Osteoblast (primary cell): Measurements from ENCODE around the gene CNKSR3. TPM values are rescaled to one million over a fixed set of nuclear protein-coding genes. Genes with fewer than 3 reads are reported as not detected.
"Not testable (repeated sequence)": the region's sequence is repeated elsewhere in the genome, so short reads cannot be mapped to it uniquely, and the experiment has no call there.

Experiments used
- DNase-seq: peaks from one replicate; pipeline ENCODE4 v3.0.0; 2011; ENCODE audit warnings: low spot score, mixed read lengths; ENCODE audit not compliant: insufficient read length; ENCODE audit errors: missing footprints
- H2AFZ ChIP-seq: 2 replicates; pipeline ENCODE4 v1.6.0; 2011; ENCODE audit warnings: mild to moderate bottlenecking, low read length
- H3K27ac ChIP-seq: 2 replicates; pipeline ENCODE4 v1.5.1; 2011; ENCODE audit warnings: mild to moderate bottlenecking, low read depth, low read length, moderate library complexity
- H3K27me3 ChIP-seq: 2 replicates; pipeline ENCODE4 v1.6.0; 2012; ENCODE audit warnings: mild to moderate bottlenecking, control low read depth, inconsistent platforms, low read length, moderate library complexity; ENCODE audit not compliant: insufficient read depth
- H3K36me3 ChIP-seq: 2 replicates; pipeline ENCODE4 v1.5.1; 2011; ENCODE audit warnings: mild to moderate bottlenecking, low read length, control low read depth, moderate library complexity; ENCODE audit not compliant: insufficient read depth
- H3K4me1 ChIP-seq: 2 replicates; pipeline ENCODE4 v1.5.1; 2011; ENCODE audit warnings: mild to moderate bottlenecking, low read length, control low read depth, moderate library complexity; ENCODE audit not compliant: insufficient read depth
- H3K4me2 ChIP-seq: 2 replicates; pipeline ENCODE4 v1.6.0; 2011; ENCODE audit warnings: mild to moderate bottlenecking, low read length; ENCODE audit not compliant: insufficient read depth
- H3K4me3 ChIP-seq: fragments of 200-600 bp; sonication (generic); 3 replicates; pipeline ENCODE4 v1.5.1; 2012; ENCODE audit warnings: mild to moderate bottlenecking, low read length, inconsistent platforms; ENCODE audit not compliant: insufficient read depth
- H3K79me2 ChIP-seq: 2 replicates; pipeline ENCODE4 v1.6.0; 2012; ENCODE audit warnings: mild to moderate bottlenecking, low read length, control low read depth, inconsistent platforms; ENCODE audit not compliant: insufficient read depth
- H3K9me3 ChIP-seq: 2 replicates; pipeline ENCODE4 v1.5.1; 2011; ENCODE audit warnings: low read depth, low read length, control low read depth
- H4K20me1 ChIP-seq: 2 replicates; pipeline ENCODE4 v1.6.0; 2012; ENCODE audit warnings: mild to moderate bottlenecking, low read length, control low read depth; ENCODE audit not compliant: insufficient read depth
- CTCF ChIP-seq: IDR thresholded peaks from 2 replicates; pipeline ENCODE4 v1.5.1; 2011; ENCODE audit warnings: mild to moderate bottlenecking, low read depth, low read length, moderate library complexity; ENCODE audit errors: extremely low read depth
- total RNA-seq: library from RNA; depleted of rRNA; stranded (reverse); fragments of >200 nt; gene quantifications from 2 replicates; pipeline ENCODE4 v1.2.3, GENCODE V29; 2012

Gene CNKSR3
- total RNA-seq, 1 donor: 5.4 TPM

GRCh38 chr6:154543628-154544027, 33.1 kb upstream of the CNKSR3 start:
- Histone ChIP-seq H3K4me1 (peaks cover 4% of the 10 kb centered on the region), H3K4me3 (no peak overlapping the region), H3K36me3 (no peaks in the 10 kb centered on the region), H3K27me3 (peaks cover 4% of the 10 kb centered on the region), H2AFZ (no peak overlapping the region), H3K79me2 (no peaks in the 10 kb centered on the region), H4K20me1 (no peaks in the 10 kb centered on the region), H3K27ac (no peak overlapping the region), H3K9me3 (no peaks in the 10 kb centered on the region), H3K4me2 (no peak overlapping the region)
- DNase-seq: no peak
- TF ChIP-seq CTCF: no peak

- no peaks in the 10 kb centered on the region for H3K9me3 ChIP-seq
- no peaks in the 10 kb centered on the region for H4K20me1 ChIP-seq
- TF ChIP-seq CTCF: no peak
- no peak overlapping the region for H3K4me2 ChIP-seq
- no peaks in the 10 kb centered on the region for H3K36me3 ChIP-seq
- no peaks in the 10 kb centered on the region for H3K4me1 ChIP-seq
- no peaks in the 10 kb centered on the region for H3K79me2 ChIP-seq
- DNase-seq: no peak
- no peak overlapping the region for H2AFZ ChIP-seq
- peaks cover 4% of the 10 kb centered on the region for H3K27me3 ChIP-seq
- no peak overlapping the region for H3K4me3 ChIP-seq
- H3K27ac ChIP-seq: no peak overlapping the region
These were observed 32.3 kb upstream of the CNKSR3 start for GRCh38 chr6:154542747-154543146.

- H4K20me1 ChIP-seq, H3K79me2 ChIP-seq, H3K27ac ChIP-seq, DNase-seq, H3K9me3 ChIP-seq, H3K4me1 ChIP-seq, H3K36me3 ChIP-seq, H2AFZ ChIP-seq, H3K4me3 ChIP-seq, H3K4me2 ChIP-seq, H3K27me3 ChIP-seq: not testable (repeated sequence)
These were observed 31.4 kb upstream of the CNKSR3 start for GRCh38 chr6:154541837-154542236.

GRCh38 chr6:154539593-154540269, 29.2 kb upstream of the CNKSR3 start:
- H3K27ac ChIP-seq: no peak overlapping the region
- H3K36me3 ChIP-seq: no peaks in the 10 kb centered on the region
- no peak for TF ChIP-seq CTCF
- peaks cover under 1% of the 10 kb centered on the region for H3K27me3 ChIP-seq
- no peaks in the 10 kb centered on the region for H3K9me3 ChIP-seq
- no peaks in the 10 kb centered on the region for H3K79me2 ChIP-seq
- no peaks in the 10 kb centered on the region for H4K20me1 ChIP-seq
- no peak overlapping the region for H3K4me2 ChIP-seq
- H3K4me3 ChIP-seq: no peak overlapping the region
- no peaks in the 10 kb centered on the region for H3K4me1 ChIP-seq
- no peak overlapping the region for H2AFZ ChIP-seq
- no peak for DNase-seq
